Measurements from ENCODE around the gene MACROD2. TPM values are rescaled to one million over a fixed set of nuclear protein-coding genes. Genes with fewer than 3 reads are reported as not detected.

Gene MACROD2
- total RNA-seq, 1 experiment from 2014 or later = 3.7 TPM

- H2AFZ ChIP-seq (ENCODE audit: low read depth, low read length, poor library complexity, severe bottlenecking) = no peak overlapping the region
- no peak overlapping the region for H3K4me3 ChIP-seq (replicated peaks in 1 of 2; ENCODE audit: low read depth in 1 of 2, low read length in 2 of 2)
- no peak for DNase-seq (ENCODE audit: low read depth, low spot score)
- intact Hi-C loops (cut with micrococcal nuclease) = no loop called here
- no peak overlapping the region for H3K4me2 ChIP-seq (ENCODE audit: low read length)
- ChIA-PET CTCF (no interaction called here), RAD21 (ENCODE audit: low non-redundant PET in 1 of 2, low total read pairs in 2 of 2, uncharacterized antibody in 2 of 2, unreplicated experiment in 2 of 2) (no interaction called here), POLR2A (no interaction called here)
- no peaks in the 10 kb centered on the region for H3K36me3 ChIP-seq (ENCODE audit: control insufficient read depth in 1 of 2, insufficient read depth in 2 of 2, low read length in 2 of 2)
- no peak for ATAC-seq
- TF ChIP-seq MAX (IDR thresholded peaks at IDR 0.05) (no peak), ZFX (IDR thresholded peaks at IDR 0.05) (no peak), ATF3 (IDR thresholded peaks at IDR 0.05) (no peak), CTCF (IDR thresholded peaks at IDR 0.05 in 2 of 3, conservative IDR thresholded peaks at IDR 0.05 in 1 of 3; ENCODE audit: borderline replicate concordance in 1 of 3, insufficient read depth in 1 of 3, low read depth in 2 of 3, low read length in 2 of 3) (no peak), YY1 (IDR thresholded peaks at IDR 0.05; ENCODE audit: extremely low read depth, insufficient replicate concordance, low read depth, low read length) (no peak), POLR2AphosphoS5 (IDR thresholded peaks at IDR 0.05; ENCODE audit: low read depth, low read length) (no peak), EGR1 (IDR thresholded peaks at IDR 0.05; ENCODE audit: low read depth) (no peak), TCF7L2 (IDR thresholded peaks at IDR 0.05; ENCODE audit: borderline replicate concordance, extremely low read depth, insufficient read depth, insufficient read length) (no peak), EZH2phosphoT487 (IDR thresholded peaks at IDR 0.05; ENCODE audit: borderline replicate concordance) (no peak), EZH2 (IDR thresholded peaks at IDR 0.05) (no peak), POLR2A (IDR thresholded peaks at IDR 0.05; ENCODE audit: borderline replicate concordance, extremely low read depth, insufficient read depth, insufficient read length) (no peak), RAD21 (IDR thresholded peaks at IDR 0.05; ENCODE audit: low read depth) (no peak), CBX3 (IDR thresholded peaks at IDR 0.05; ENCODE audit: low read depth) (no peak), SIN3A (IDR thresholded peaks at IDR 0.05; ENCODE audit: low read depth) (no peak), JUND (IDR thresholded peaks at IDR 0.05) (no peak), ELF1 (IDR thresholded peaks at IDR 0.05; ENCODE audit: borderline replicate concordance, low read depth) (no peak), FOSL1 (IDR thresholded peaks at IDR 0.05; ENCODE audit: low read depth) (no peak), CEBPB (IDR thresholded peaks at IDR 0.05; ENCODE audit: low read depth) (no peak), SP1 (IDR thresholded peaks at IDR 0.05; ENCODE audit: low read depth) (no peak), ZNF274 (IDR thresholded peaks at IDR 0.05; ENCODE audit: low read depth, low read length) (no peak)
- peaks cover 0 to 12% of the 10 kb centered on the region in 2 experiments; a peak in 2 of 4 replicates for H3K9me3 ChIP-seq (ENCODE audit: control insufficient read depth in 1 of 2, insufficient read depth in 1 of 2, low read depth in 1 of 2, low read length in 2 of 2)
- no peaks in the 10 kb centered on the region for H3K27me3 ChIP-seq (ENCODE audit: insufficient read depth, low read length)
- no peaks in the 10 kb centered on the region for H3K79me2 ChIP-seq (ENCODE audit: insufficient read depth, low read length)
- no peak overlapping the region for H3K9ac ChIP-seq (ENCODE audit: low read length)
- H3K4me1 ChIP-seq (ENCODE audit: control insufficient read depth in 1 of 2, insufficient read depth in 2 of 2, low read length in 2 of 2) = no peaks in the 10 kb centered on the region
- H3K27ac ChIP-seq (ENCODE audit: low read depth, low read length) = no peak overlapping the region
- no peaks in the 10 kb centered on the region for H3K9me2 ChIP-seq (ENCODE audit: insufficient read depth)
- BruUV-seq (replicated peaks) = no TSS peak
- H4K20me1 ChIP-seq (ENCODE audit: insufficient read depth) = no peaks in the 10 kb centered on the region
Observed at GRCh38 chr20:15991279-15991678, 1996.0 kb downstream of the MACROD2 start.

Data from HCT116 (cell line).